GM21526 (cell line): ENCODE results near the gene ITGB5.
A peak's percentile ranks its signal among the peaks of the same experiment; 100 is the strongest.

Experiments used
- ATAC-seq: cut with Tn5 transposase; IDR thresholded peaks from one replicate; pipeline ENCODE4 v1.9.1; 2021; ENCODE audit warnings: moderate library complexity; ENCODE audit not compliant: unreplicated experiment, low FRiP score

The ITGB5 gene

GRCh38 chr3:124887177-124887931, at the start of gene ITGB5:
Gene ITGB5 (minus strand): TSS chr3:124887365. CDS start chr3:124887000, 365 bp downstream.
- ATAC-seq = peak; percentile 46

GRCh38 chr3:124935794-124936542, 48.8 kb upstream of the ITGB5 start:
- no peak for ATAC-seq

GRCh38 chr3:124935264-124935663, 48.1 kb upstream of the ITGB5 start:
- no peak for ATAC-seq

- no peak for ATAC-seq
Measured at GRCh38 chr3:124934577-124934976, 47.4 kb upstream of the ITGB5 start, which contains the start of gene MUC13. Gene MUC13 (minus strand): TSS chr3:124934751. CDS start chr3:124934712, 39 bp downstream.

- no peak for ATAC-seq
Measured at GRCh38 chr3:124928333-124929202, 41.4 kb upstream of the ITGB5 start.

GRCh38 chr3:124927574-124928045, 40.4 kb upstream of the ITGB5 start:
- ATAC-seq = no peak

GRCh38 chr3:124926426-124927101, 39.4 kb upstream of the ITGB5 start:
- no peak for ATAC-seq

- no peak for ATAC-seq
Measured at GRCh38 chr3:124924741-124925140, 37.6 kb upstream of the ITGB5 start.

- ATAC-seq = no peak
Measured at GRCh38 chr3:124923833-124924232, 36.7 kb upstream of the ITGB5 start.

GRCh38 chr3:124920718-124921117, 33.6 kb upstream of the ITGB5 start:
- no peak for ATAC-seq

GRCh38 chr3:124919756-124920155, 32.6 kb upstream of the ITGB5 start:
- no peak for ATAC-seq

- no peak for ATAC-seq
Measured at GRCh38 chr3:124918524-124918923, 31.4 kb upstream of the ITGB5 start.

- ATAC-seq = no peak
Measured at GRCh38 chr3:124916837-124917409, 29.8 kb upstream of the ITGB5 start.

- no peak for ATAC-seq
Measured at GRCh38 chr3:124915254-124915653, 28.1 kb upstream of the ITGB5 start.

- no peak for ATAC-seq
Measured at GRCh38 chr3:124907957-124908356, 20.8 kb upstream of the ITGB5 start.

GRCh38 chr3:124904835-124905492, 17.8 kb upstream of the ITGB5 start:
- ATAC-seq = no peak

- ATAC-seq = no peak
Measured at GRCh38 chr3:124903896-124904834, 17.0 kb upstream of the ITGB5 start.

GRCh38 chr3:124896824-124897526, 9.8 kb upstream of the ITGB5 start:
- no peak for ATAC-seq
